GM12891 (cell line): ENCODE data around the gene SNRPD3.

ENCODE experiments used
- POLR2A ChIP-seq: IDR thresholded peaks from 2 replicates; pipeline ENCODE4 v1.6.1; 2011; ENCODE audit warnings: low read depth, low read length, control low read depth
- POLR2AphosphoS5 ChIP-seq: IDR thresholded peaks from 2 replicates; pipeline ENCODE4 v1.6.1; 2011; ENCODE audit warnings: low read depth, low read length, control low read depth
- POU2F2 ChIP-seq: IDR thresholded peaks from 2 replicates; pipeline ENCODE4 v1.6.1; 2011; ENCODE audit warnings: low read depth, mild to moderate bottlenecking, control low read depth, low read length, moderate library complexity

DNA sequence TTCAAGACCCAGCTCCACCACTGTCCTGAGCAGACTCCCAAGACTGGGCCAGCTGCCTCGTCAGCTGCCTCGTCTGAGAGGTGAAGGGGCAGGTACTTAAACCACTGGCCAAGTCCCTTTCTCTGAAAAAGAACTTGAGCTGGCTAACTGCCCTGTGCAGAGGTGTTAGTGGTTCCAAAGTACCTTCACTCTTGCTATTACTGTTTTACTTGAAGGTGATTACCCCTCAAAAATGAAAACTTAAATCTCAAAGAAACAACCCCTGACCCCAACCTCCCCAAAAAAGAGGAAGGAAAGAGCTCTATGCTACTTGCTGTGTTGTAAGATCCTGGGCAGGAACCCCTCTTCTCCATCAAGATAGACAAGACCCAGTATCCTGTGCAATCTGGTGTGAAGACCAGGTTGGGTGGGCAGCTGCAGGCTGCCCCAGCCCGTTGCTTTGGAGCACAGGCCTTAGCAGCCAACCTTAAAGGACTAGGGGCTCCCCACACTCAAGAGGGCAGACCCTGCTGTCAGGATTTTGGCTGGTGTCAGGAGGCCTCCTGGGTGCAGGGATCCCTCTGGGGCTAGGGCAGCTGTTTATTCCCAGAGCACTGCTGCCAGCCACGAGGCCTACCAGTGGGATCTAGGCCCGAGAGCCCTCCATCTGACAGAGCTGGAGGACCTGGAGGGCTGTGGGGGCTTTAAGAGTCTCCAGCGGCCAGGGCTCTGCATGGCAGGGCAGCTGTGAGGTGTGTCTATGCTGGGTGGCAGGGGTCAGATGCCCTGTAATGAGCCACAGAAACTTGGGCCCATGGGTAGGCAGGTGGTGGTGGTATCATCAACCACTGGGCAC lies 13.9 kb upstream of the SNRPD3 start:
- TF ChIP-seq POLR2A (no peak), POLR2AphosphoS5 (no peak), POU2F2 (no peak)
